Peyer's patch (tissue), 4 donors: Measurements from ENCODE around the gene ZNF160. TPM values are rescaled to one million over a fixed set of nuclear protein-coding genes. Genes with fewer than 3 reads are reported as not detected.

Source experiments
- DNase-seq, 3 donors: peaks; one replicate each; pipeline ENCODE4 v3.0.0-alpha.2; 2017 to 2019
- H3K27ac ChIP-seq, 4 donors: fragments of 200-600 bp; sonication (generic); one replicate each; pipeline ENCODE4 v1.5.1; 2016 to 2019
- H3K27me3 ChIP-seq, 2 donors: fragments of 200-600 bp; sonication (generic); one replicate each; pipeline ENCODE4 v1.5.1; 2019
- H3K36me3 ChIP-seq, 3 donors: fragments of 200-600 bp; sonication (generic); one replicate each; pipeline ENCODE4 v1.5.1; 2016 to 2019
- H3K4me1 ChIP-seq, 4 donors: fragments of 200-600 bp; sonication (generic); one replicate each; pipeline ENCODE4 v1.5.1; 2016 to 2019
- H3K4me3 ChIP-seq, 4 donors: fragments of 200-600 bp; sonication (generic); 1 replicate in 3 of 4; 2 replicates in 1 of 4; pipeline ENCODE4 v1.5.1; 2016 to 2019; ENCODE audit warnings: mild to moderate bottlenecking in 1 of 4
- H3K9me3 ChIP-seq, 4 donors: fragments of 200-600 bp; sonication (generic); one replicate each; pipeline ENCODE4 v1.5.1; 2016 to 2019; ENCODE audit warnings: mild to moderate bottlenecking in 1 of 4
- POLR2A ChIP-seq, 2 donors: fragments of 450-650 bp; IDR thresholded peaks; one replicate each; pipeline ENCODE4 v1.5.1; 2017; ENCODE audit warnings: antibody characterized with exemption in 2 of 2, mild to moderate bottlenecking in 2 of 2, moderate library complexity in 2 of 2
- total RNA-seq, 4 donors: library from RNA; depleted of rRNA; stranded (reverse); fragments of >200 nt; gene quantifications; one replicate each; pipeline ENCODE4 v1.1.0, GENCODE V29; 2016
- TF ChIP-seq, protein P1 (sequence below), 6 experiments: fragments of 450-650 bp in 4 of 6; fragments of 200-600 bp in 2 of 6; sonication (generic) in 1 of 6; IDR thresholded peaks; one replicate each; pipeline ENCODE4 v1.5.1; 2017 to 2019; ENCODE audit warnings: antibody characterized with exemption in 6 of 6, mild to moderate bottlenecking in 3 of 6, moderate library complexity in 1 of 6

Gene ZNF160
- total RNA-seq, 4 donors from 2014 or later: 37.3 to 93.2 (median 64.7) TPM

DNA sequence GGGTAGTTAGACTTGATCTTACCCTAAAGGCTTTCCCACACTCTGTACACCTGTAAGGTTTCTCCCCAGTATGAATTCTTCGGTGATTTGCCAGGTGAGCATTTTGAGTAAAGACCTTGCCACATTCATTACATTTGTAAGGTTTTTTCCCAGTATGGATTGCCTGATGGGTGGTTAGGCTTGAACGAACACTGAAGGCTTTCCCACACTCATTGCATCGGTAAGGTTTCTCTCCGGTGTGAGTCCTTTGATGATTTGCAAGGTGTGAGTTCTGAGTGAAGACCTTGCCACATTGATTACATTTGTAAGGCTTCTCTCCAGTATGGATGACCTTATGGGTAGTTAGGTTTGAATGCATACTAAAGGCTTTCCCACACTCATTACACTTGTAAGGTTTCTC is 35.0 kb downstream of the ZNF160 start:
- H3K27ac ChIP-seq: no peak overlapping the region
- no peak for DNase-seq
- no peaks in the 10 kb centered on the region for H3K27me3 ChIP-seq
- no peaks in the 10 kb centered on the region for H3K4me1 ChIP-seq
- H3K4me3 ChIP-seq: no peak overlapping the region
- peaks cover 0 to 83% (median 37%) of the 10 kb centered on the region in 4 donors for H3K9me3 ChIP-seq
- TF ChIP-seq, protein P1, sequence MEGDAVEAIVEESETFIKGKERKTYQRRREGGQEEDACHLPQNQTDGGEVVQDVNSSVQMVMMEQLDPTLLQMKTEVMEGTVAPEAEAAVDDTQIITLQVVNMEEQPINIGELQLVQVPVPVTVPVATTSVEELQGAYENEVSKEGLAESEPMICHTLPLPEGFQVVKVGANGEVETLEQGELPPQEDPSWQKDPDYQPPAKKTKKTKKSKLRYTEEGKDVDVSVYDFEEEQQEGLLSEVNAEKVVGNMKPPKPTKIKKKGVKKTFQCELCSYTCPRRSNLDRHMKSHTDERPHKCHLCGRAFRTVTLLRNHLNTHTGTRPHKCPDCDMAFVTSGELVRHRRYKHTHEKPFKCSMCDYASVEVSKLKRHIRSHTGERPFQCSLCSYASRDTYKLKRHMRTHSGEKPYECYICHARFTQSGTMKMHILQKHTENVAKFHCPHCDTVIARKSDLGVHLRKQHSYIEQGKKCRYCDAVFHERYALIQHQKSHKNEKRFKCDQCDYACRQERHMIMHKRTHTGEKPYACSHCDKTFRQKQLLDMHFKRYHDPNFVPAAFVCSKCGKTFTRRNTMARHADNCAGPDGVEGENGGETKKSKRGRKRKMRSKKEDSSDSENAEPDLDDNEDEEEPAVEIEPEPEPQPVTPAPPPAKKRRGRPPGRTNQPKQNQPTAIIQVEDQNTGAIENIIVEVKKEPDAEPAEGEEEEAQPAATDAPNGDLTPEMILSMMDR (IDR thresholded peaks at IDR 0.05): no peak
- TF ChIP-seq POLR2A (IDR thresholded peaks at IDR 0.05): no peak
- H3K36me3 ChIP-seq: peaks cover 0 to 62% (median 6%) of the 10 kb centered on the region in 3 donors

DNA sequence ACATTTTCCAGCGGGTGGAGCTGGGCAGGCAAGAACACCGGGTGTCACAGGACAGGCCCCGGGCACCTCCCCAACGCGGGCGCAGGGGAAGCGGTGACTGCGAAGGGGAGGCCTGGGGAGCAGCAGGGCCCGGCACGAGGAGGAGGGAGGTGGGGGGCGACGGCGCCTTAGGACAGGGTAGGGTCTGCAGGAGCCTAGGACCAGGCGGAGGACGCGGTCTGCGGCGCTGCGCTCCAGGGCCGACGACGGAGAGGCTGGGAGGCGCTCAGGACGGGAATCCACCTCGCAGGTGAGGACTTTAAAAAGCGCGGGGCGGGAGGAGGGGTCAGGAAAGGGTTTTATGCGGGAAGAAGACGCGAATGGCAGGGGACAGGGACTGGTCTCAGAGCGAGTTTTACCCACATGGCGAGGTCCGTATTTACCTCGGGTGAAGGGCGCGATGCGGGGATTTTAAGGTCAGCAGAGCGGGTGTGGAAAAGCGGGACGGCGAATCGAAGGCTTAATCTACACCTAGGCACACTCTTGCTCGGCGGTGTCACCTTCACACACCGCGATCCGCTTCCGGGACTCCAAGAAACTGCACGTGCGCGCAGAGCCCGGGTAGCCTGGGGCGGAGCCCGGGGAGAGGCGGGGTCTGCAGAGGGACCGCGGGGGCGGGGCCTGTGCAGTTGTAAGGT is 45.2 kb downstream of the ZNF160 start:
- H3K4me1 ChIP-seq: no peaks in the 10 kb centered on the region
- no peaks in the 10 kb centered on the region for H3K27me3 ChIP-seq
- no peak for DNase-seq
- H3K36me3 ChIP-seq: no peaks in the 10 kb centered on the region
- H3K27ac ChIP-seq: no peak overlapping the region
- peaks cover 0 to 30% (median 15%) of the 10 kb centered on the region in 4 donors for H3K9me3 ChIP-seq
- H3K4me3 ChIP-seq: no peak overlapping the region
- TF ChIP-seq, protein P1 (IDR thresholded peaks at IDR 0.05): no peak
- TF ChIP-seq POLR2A (IDR thresholded peaks at IDR 0.05): no peak

DNA sequence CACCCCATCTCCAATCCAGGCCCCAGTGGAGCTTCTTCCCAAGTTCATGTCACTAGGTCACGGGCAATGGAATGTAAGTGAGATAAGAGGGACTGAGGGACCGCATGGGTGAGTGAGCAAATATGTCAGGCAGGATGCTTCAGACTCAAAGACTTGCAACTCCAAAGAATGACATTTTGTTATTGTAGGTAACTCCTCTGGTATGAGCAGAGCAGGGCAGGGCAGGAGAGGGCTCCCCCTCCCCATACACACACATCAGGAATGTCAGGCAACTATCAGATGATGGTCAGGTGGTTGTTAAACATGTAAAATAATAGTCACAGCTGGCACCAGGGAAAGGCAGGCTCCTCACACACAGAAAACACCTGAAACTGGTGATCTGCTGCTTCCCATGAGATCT is 48.1 kb downstream of the ZNF160 start:
- Histone ChIP-seq H3K27ac (no peak overlapping the region), H3K4me1 (no peaks in the 10 kb centered on the region), H3K9me3 (peaks cover 0 to 24% (median 10%) of the 10 kb centered on the region in 4 donors), H3K36me3 (no peaks in the 10 kb centered on the region), H3K4me3 (no peak overlapping the region), H3K27me3 (no peaks in the 10 kb centered on the region)
- no peak for TF ChIP-seq POLR2A (IDR thresholded peaks at IDR 0.05)
- TF ChIP-seq, protein P1 (IDR thresholded peaks at IDR 0.05): no peak
- no peak for DNase-seq

DNA sequence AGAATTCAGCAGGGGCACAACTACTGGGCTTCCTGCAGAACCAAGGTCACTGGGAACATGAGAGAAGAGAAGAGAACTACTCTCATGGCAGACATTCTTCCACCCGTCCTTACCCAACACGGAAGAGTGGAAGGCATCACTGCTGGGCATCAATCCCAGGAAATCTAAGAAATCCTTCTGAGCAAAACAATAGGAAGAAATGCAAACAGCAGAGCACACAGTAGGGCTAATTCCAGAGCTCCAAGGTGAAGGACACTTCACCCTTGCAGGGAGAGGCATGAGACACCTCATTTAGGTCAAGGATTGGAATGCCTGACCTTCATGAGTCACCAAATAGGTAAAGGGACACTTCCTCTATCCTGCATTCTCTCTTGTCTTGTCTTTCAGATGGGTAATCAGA is 55.8 kb downstream of the ZNF160 start:
- TF ChIP-seq POLR2A (IDR thresholded peaks at IDR 0.05): no peak
- TF ChIP-seq, protein P1 (IDR thresholded peaks at IDR 0.05): no peak

DNA sequence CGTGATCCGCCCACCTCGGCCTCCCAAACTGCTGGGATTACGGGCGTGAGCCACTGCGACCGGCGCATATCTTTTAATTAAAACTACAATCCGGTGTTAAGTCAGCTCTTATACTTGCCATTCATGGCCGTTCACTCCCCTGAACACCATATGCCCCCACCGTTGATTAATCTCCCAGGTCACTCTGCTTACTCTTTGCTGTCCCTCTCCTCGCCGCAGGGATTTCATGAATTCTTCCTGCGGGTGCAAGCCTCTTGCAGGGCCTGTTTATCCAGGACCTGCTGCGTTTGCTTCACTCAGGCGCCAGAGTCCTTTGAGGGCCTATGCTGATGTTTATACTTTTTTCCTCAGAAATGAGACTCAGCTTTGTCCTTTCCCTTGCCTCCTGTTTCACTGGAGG is 57.7 kb downstream of the ZNF160 start:
- Histone ChIP-seq H3K27ac (no peak overlapping the region), H3K4me1 (no peaks in the 10 kb centered on the region), H3K27me3 (no peaks in the 10 kb centered on the region), H3K4me3 (no peak overlapping the region), H3K9me3 (peaks cover 0 to 39% (median 7%) of the 10 kb centered on the region in 4 donors), H3K36me3 (no peaks in the 10 kb centered on the region)
- TF ChIP-seq, protein P1 (IDR thresholded peaks at IDR 0.05): no peak
- TF ChIP-seq POLR2A (IDR thresholded peaks at IDR 0.05): no peak
- no peak for DNase-seq

More for the DNA sequence above, 55.8 kb downstream of the ZNF160 start:
- no peak overlapping the region for H3K27ac ChIP-seq
- no peaks in the 10 kb centered on the region for H3K36me3 ChIP-seq
- no peak for DNase-seq
- no peak overlapping the region for H3K4me3 ChIP-seq
- H3K9me3 ChIP-seq: peaks cover 0 to 39% (median 7%) of the 10 kb centered on the region in 4 donors
- H3K27me3 ChIP-seq: no peaks in the 10 kb centered on the region
- no peaks in the 10 kb centered on the region for H3K4me1 ChIP-seq
